ENCODE measurements around the gene KXD1. TPM values are rescaled to one million over a fixed set of nuclear protein-coding genes. Genes with fewer than 3 reads are reported as not detected.

Gene KXD1
- total RNA-seq, 1 experiment from 2014 or later: 138 TPM

GRCh38 chr19:18587962-18588610 is 30.4 kb downstream of the KXD1 start:
- no CpG with 5 or more reads among the region's 16 CpGs for WGBS (ENCODE audit: extremely low coverage, insufficient read length, low lambda C conversion rate)
- Histone ChIP-seq H3T11ph (ENCODE audit: low read length) (no peak overlapping the region), H3K4me2 (ENCODE audit: insufficient read depth, insufficient read length, low read length) (peak overlapping the region; percentile 69), H3K18ac (ENCODE audit: insufficient read length, low read depth, low read length) (peak overlapping the region; percentile 20), H3K27ac (ENCODE audit: insufficient read length, low read depth, low read length) (no peak overlapping the region), H2BK5ac (ENCODE audit: insufficient read length, low read length) (no peak overlapping the region), H3K4ac (ENCODE audit: low read depth, low read length) (no peak overlapping the region), H2BK120ac (ENCODE audit: low read depth, low read length, poor library complexity, severe bottlenecking) (no peak overlapping the region), H3K79me1 (ENCODE audit: insufficient read depth, low read depth, low read length, poor library complexity, severe bottlenecking) (no peaks in the 10 kb centered on the region), H2BK12ac (ENCODE audit: insufficient read length, low read depth, low read length) (no peak overlapping the region), H3K14ac (ENCODE audit: insufficient read depth, low read length) (no peak overlapping the region), H3K4me1 (ENCODE audit: insufficient read depth, low read length) (peaks cover 5% of the 10 kb centered on the region; the same call in 1 of the 2 replicates), H3K9ac (ENCODE audit: extremely low read depth, insufficient read length, low read length) (peak overlapping the region; percentile 18), H4K8ac (replicated peaks; ENCODE audit: insufficient read length, low read depth, low read length) (no peak overlapping the region), H4K20me1 (ENCODE audit: control insufficient read depth, insufficient read depth, insufficient read length) (no peaks in the 10 kb centered on the region), H3K79me2 (ENCODE audit: insufficient read depth, low read length) (no peaks in the 10 kb centered on the region), H2AFZ (ENCODE audit: low read length) (no peak overlapping the region), H3K27me3 (ENCODE audit: insufficient read depth, low read length) (no peaks in the 10 kb centered on the region), H4K91ac (ENCODE audit: insufficient read length, low read depth, low read length) (no peak overlapping the region), H3K23me2 (ENCODE audit: insufficient read length, low read depth, low read length, poor library complexity, severe bottlenecking) (peaks cover 15% of the 10 kb centered on the region), H2AK5ac (ENCODE audit: insufficient read length, low read length) (no peak overlapping the region), H4K5ac (ENCODE audit: insufficient read length, low read depth, low read length) (no peak overlapping the region), H3K9me3 (ENCODE audit: control insufficient read depth, low read depth, low read length) (no peaks in the 10 kb centered on the region), H3K23ac (ENCODE audit: insufficient read length, low read depth, low read length) (no peak overlapping the region), H2BK20ac (ENCODE audit: low read depth, low read length, poor library complexity, severe bottlenecking) (no peak overlapping the region), H3K56ac (ENCODE audit: insufficient read length, low read depth, low read length) (no peak overlapping the region), H2BK15ac (ENCODE audit: low read depth, low read length) (no peak overlapping the region)
- H3K9me3 Mint-ChIP-seq: no peaks in the 10 kb centered on the region; a peak in 1 of 5 replicates
- H3K36me3 Mint-ChIP-seq (ENCODE audit: insufficient read depth in 1 of 3, low read depth in 3 of 3): peaks cover 3 to 16% (median 5%) of the 10 kb centered on the region in 3 experiments; a peak in 6 of 7 replicates
- peaks cover 7% of the 10 kb centered on the region for H3K27me3 Mint-ChIP-seq (ENCODE audit: low read depth)
- peak overlapping the region; percentile 77 to 91 for H3K4me3 Mint-ChIP-seq
- DNase-seq: peak; percentile 42
- TF ChIP-seq CTCF (conservative IDR thresholded peaks at IDR 0.05): no peak
- peaks cover 25% of the 10 kb centered on the region in 2 experiments for H3K4me1 Mint-ChIP-seq
- peak overlapping the region; percentile 74 to 87 (median 79); a peak in 6 of 7 replicates for H3K27ac Mint-ChIP-seq
